ENCODE measurements around the gene IDI2.

GRCh38 chr10:1050554-1050953 lies 24.9 kb upstream of the IDI2 start:
- TF ChIP-seq EP300 (IDR thresholded peaks at IDR 0.05) (no peak), CTCF (IDR thresholded peaks at IDR 0.05) (no peak)

Data from gastroesophageal sphincter (tissue), 3 donors.